ENCODE data around the gene GPS1.

GPS1 gene

DNA sequence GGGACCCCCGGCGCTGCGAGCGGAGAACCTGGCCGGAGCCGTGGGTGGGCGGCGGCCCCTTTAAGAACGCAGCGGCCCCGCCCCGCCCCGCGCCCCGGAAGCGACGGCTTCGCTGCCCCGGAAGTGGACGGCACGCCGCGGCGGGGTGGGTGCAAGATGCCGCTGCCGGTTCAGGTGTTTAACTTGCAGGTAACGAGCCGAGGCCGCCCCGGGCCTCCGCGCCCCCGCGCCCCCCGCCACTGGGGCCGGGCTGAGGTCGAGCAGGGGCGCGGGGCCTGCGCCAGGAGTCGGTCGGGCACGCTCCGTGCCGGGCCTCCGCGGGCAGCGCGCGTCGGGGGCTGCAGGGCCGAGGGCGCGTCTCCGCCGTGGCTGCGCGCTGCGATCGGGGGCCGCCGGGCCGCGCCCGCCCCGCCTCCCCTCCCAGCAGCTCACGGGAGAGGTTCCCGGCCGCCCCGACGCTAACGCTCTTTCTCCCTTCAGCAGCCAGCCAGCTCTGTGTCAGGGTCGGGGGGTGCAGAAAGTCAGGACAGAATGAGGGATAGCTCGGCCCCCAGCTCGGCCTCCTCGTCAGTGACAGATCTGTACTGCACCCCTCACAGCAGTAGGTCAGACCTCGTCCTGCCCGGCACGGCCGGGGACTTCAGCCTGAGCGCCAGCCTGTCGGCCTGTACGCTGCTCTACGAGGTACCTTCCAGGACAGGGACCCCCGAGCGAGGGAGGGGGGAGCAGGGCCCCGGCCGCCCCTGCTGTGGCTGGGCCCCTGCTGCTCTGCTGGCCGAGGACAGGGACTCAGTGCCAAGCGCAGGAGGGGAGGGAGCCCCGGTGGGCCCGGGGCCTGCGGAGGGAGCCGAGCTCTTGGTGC, at the start of gene GPS1, which contains the start of gene RFNG:
TSS of gene GPS1 (plus strand) at position 123 of the 862 bp plus-strand sequence. CDS start at position 157, 34 bp downstream.
TSS of gene RFNG (minus strand) at position 36 of the 862 bp plus-strand sequence. CDS start 45 bp downstream, outside the sequence.
- peak; percentile 54 for DNase-seq

DNA sequence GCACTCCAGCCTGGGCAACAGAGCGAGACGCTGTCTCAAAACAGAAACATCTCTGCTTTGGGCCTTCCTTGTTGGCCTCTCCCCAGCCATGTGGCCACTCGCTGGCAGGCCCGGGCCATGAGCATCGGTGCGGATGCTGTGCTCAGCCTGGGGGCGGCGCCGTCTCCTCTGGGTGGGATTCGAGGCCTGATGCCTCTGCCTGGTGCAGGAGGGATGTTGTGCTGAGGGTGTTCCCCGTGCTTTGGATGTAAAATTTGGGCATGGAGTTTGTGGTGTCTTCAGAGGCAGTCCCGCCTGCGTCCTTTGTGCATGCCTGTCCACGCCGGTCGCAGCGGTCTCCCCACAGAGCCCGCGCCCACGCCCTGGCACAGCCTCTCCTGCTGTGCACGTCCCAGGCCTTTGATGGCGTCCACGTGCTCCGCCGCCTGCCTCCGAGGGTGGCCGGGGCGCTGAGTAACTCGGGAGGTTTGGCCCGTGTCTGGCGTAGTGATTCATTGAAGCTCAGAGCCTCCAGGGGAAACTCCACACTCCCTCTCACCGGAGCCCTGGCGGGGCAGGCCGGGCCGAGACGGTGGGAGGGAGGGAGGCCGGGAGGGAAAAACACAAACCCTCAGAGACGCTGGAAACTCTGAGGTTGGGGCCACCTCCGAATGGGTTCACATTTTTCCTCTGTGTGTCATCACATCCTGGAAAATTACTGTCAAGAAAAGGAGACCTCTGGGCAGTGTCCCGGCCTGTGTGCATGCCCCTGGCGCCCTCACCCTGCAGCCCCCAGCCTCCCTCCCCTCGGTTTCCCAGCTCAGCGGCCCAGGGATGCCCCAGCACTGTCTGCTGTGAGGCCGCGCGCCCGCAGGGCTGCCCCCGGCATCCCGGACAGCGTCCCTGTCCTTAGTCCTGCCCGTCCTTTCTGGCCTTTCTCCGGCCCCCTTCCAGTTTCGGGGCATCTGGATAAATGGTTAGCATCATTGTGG, 48.0 kb upstream of the GPS1 start:
- no peak for DNase-seq

DNA sequence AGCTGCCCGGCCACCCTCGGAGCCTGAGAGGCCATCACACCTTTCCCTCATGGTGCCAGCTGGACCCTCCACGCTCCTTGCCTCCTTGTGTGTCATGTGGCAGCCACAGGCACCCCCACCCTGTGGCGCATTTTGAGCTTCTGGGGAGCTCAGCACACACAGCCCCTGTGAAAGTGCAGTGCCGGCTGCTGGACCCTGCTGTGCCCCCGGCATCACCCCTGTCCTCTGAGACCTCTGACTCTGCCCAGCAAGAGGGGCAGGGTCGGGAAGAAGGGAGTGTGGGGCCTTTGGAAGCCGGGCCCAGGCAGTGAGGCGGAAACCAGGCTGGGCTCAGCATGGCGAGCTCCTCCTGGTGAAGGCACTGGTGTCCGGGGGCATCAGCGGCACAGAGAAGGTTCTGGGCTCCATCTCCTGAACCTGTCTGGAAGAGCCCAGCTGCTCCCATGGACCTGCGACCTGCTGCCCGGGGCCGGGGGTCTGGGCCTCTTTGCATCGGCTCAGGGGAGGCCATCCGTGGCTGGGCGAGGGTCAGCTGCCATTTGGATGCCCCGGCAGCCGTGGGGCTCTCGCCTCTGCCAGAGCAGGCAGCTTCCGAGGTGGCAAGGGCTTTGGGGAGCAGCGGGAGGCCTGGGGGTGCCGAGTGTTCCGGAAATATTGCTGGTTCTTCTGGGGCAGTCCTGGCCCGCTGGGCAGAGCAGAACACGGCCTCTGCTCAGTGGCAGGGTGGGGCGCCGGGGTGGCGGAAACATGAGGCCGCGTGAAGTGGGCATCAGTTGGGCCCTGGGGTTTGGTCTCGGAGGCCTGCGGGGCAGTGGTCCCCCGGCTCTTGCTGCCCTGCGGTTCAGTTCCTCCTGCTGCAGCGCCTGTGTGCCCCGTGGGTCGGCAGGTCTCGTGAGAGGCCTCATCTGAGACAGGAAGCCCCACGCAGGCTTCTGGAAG, 46.9 kb upstream of the GPS1 start:
- no peak for DNase-seq

DNA sequence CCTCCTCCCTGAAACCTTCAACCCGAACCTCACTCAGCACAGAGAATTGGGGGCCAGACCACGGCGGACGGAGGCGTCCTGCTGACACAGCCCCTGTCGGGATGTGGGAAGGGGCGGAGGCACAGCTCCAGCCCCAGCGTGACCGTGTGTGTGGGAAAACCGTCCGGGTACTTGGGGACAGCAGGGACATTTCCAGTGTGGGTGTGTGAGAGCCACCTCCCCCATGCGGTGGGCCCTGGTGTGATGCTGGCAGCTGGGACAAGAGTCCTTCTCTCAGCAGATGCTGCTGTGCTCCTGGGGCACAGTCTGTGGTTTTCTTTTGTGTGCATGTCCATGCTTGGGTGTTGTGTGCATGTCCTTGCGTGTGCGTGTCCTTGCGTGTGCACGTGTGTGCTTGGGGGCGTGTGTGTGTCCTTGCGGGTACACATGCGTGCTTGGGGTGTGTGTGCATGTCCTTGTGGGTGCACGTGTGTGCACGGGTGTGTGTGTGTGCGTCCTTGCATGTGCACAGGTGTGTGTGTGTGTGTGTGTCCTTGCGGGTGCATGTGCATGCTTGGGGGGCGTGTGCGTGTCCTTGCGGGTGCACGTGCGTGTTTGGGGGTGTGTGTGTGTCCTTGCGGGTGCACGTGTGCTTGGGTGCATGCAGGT, 45.9 kb upstream of the GPS1 start:
- no peak for DNase-seq

DNA sequence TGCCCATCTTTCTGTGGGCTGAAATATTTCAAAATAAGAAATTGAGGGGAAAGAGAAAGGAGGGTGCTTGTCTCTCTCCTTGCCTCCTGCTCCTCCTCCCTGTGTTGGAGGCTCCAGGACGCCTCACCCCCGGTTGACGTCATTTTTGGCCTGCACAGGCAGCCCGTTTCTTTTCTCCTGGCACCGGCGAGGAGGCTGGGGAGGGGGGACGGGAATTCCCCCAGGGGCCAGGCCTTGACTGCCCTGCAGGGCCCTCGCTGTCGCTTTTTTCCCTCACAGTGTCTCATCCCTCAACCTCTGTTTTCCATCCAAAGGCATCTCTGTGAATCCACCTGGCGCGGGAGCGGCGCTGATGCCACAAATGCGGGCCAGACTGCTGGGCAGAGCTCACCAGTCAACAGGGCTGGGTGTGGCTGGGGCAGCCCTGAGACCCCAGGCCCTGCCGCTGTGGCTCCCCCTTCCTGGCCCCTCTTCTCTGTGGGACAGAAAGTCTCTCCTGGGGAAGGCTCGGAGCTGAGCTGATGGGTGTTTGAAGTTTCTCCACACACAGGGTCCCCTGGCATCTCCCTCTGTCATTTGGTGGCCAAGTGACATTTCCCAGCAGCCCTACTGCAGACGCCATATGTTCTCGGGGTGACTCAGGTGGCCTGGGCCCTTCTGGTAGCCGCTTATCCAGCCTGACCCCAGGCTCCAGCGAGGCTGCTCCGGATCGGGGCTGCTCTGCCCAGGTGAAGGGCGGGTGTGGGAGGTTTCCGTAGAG, 45.0 kb upstream of the GPS1 start:
- DNase-seq: no peak

DNA sequence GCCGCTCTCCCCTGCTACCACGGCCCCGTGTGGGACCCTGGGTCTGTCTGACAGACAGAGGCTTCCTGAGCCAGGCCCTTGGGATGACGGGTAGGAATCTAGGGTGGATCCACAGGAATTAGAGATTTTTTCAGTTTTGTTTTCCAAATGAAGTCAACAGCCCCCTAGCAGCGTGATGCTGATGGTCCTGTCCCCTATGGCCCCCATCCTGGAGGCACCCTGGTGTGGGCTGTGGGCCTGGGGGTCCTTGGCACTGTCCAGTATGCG, 44.5 kb upstream of the GPS1 start:
- DNase-seq: no peak

DNA sequence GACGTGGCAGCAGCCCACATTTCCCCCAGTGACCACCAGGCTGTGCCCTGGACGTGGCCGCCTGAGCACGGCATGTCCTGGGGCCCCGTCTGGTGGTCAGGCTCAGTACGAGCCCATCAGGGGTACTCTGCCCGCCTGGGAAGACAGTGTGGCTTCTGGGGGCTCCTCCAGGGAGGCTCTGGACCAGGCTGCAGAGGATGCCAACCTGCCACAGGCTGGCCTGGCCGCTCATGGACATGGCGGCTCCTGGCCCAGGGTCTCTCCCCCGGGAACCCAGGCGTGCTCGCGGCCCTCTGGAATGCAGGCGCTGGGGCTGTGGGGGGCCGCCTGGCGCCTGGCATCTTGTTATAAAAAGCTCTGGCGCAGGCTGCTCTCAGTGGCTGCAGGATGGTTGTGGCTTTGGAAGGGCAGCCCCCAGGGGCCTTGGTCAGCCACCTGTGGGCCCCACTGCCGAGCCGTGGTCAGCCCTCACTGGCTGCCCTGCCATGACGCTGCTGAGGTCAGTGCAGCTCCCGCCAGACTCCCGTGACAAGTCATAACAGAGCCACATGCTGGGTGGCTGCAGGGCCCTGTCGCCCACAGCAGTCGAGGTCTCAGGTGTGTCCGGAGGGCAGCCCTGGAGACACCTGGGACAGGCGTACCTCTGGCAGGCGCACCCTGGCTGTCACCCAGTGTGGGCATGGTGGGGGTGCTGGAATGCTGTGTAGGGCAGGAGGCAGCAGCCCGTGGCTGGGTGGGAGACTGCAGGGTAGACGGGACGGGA, 44.0 kb upstream of the GPS1 start:
- DNase-seq: no peak

DNA sequence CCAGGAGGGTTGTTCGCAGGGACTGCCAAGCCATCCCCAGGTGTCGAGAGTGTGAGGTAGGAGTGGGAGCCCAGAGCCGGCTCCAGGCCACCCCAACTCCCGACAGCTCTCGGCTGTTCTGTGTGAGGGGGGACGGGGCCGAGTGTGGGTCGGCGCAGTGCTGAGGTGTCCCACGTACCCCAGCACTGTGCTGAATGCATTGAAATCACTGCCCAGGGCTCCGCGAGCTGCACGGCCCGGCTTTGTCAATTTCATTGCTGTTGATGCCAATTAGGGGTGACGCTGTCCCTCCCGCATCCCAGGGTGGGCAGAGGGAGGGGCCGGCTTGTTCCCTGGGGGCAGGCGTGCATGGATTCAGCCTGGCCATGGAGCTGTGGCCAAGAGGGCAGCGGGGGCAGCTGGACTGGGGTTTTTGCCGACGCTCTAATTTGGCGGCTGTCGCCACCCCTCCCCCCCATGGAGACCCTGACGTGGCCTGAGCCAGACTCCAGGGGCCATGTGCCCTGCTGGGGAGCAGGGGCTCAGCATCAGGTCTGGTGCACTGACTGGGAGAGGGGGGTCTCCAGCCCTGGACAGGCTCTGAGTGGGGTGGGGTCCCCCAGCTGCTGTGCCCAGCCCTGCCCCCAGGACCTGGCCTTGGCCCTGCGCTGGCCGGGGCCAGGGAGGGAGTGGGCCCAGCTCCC, 43.3 kb upstream of the GPS1 start:
- no peak for DNase-seq

DNA sequence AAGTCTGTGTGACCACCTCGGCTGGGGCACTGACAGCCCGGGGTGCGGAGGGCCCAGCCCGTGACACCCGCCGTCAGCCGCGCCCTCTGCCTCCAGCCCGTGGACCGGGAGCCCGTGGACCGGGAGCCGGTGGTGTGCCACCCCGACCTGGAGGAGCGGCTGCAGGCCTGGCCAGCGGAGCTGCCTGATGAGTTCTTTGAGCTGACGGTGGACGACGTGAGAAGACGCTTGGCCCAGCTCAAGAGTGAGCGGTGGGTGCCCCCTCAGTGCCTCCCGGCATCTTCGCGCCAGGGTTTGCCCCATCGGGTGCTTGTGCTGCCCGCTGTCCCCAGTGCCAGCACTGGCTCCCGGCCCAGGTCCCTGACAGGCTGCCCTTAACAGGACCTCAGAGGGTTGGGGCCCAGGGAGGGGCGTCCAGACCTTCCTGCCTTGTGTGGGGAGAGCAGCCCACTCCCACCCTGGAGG, 42.7 kb upstream of the GPS1 start:
- DNase-seq: no peak

DNA sequence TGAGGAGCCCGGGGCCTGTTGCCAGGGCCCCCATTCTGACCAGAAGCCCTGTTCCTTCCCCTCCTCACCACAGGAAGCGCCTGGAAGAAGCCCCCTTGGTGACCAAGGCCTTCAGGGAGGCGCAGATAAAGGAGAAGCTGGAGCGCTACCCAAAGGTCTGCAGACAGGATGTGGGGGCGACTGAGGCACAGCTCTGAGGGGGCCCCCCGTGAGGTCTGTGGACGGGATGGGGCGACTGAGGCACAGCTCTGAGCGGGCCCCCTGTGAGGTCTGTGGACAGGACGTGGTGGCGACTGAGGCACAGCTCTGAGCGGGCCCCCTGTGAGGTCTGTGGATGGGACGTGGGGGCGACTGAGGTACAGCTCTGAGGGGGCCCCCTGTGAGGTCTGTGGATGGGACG, 42.3 kb upstream of the GPS1 start:
- DNase-seq: no peak

DNA sequence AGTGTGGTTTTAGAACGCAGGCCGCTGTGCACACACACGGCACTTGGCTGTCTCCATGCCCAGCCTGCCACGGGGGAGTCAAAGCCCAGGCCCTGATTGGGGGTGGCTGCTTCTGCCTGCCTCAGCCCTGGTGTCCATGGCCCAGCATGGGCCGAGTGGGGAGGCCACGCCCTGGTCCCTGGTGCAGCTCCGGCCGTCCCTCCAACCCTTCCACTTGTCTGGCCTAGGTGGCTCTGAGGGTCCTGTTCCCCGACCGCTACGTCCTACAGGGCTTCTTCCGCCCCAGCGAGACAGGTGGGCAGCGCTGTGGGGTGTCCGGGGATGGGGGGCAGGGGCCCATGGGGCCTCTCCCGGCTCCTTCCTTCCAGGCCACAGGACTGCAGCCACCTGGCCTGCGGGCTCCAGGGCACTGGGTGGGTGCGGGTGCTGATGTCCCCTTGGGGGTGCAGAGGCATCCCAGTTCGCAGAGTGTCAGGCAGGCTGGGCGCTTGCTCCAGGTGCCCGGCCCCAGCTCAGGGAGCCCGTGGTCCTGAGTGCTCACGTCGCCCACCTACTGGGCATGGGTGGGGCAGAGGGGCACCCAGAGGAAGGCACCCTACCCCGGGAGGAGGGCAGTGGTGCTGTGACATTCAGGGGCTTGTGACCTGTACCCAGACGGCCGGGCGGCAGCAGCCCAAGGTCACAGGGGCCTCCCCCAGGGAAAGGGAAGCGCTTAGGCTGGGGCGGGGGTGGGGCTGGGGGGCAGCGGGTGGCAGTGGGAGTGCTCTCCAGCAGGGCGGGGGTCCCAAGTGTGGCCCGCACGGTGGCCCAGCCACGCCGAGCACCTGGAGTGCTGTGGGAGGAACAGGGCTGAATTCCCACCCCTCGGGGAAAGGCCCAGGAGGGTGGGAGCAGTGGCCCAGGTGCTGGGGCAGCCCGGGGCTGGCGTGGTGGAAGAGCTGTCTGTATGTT, 40.8 kb upstream of the GPS1 start:
- no peak for DNase-seq

DNA sequence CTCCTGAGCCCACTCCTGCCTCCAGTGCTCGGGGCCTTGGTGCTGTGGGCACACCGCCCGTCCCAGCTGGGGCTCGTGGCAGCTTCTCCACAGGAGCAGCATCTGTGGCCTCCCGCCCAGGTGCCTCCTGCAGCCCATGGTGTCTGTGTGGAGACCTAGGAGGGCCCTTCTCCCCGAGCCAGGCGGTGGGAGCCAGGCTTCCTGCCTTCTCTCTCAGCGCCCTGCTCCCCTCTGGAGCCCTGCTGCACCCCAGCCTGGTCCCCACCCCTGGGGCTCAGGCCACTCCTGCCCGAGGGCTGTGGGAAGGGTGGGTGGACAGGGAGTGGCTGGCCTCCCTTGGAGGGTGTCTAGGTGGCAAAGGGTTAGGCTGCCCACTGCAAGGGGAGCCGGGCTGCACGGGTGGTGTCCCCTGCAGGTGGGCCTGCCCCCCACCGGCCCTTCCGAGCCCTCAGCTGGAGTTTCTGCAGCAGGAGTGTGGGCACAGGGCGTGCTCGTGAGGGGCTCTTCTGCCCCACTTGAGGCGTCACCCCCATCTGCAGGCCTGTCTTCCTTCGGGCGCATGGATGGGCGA, 40.0 kb upstream of the GPS1 start:
- DNase-seq: no peak

DNA sequence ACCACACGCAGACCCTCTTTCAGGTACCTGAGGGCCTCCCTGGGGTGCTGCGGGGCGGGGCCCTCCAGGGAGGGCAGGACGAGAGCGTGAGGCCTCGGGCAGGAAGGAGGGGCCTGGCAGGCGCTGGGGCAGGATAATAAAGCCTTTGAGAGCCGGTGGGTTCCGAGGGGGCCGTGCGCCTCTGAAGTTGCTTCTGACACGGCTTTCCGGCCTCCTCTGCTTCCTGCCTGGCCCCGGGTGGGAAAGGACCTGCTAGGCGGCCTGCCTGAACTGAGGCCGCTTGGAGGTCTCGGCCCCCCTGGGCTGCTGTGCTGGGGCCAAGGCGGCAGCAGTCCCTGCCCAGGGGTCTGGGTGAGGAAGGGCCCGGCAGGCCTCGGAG, 39.4 kb upstream of the GPS1 start:
- DNase-seq: no peak

DNA sequence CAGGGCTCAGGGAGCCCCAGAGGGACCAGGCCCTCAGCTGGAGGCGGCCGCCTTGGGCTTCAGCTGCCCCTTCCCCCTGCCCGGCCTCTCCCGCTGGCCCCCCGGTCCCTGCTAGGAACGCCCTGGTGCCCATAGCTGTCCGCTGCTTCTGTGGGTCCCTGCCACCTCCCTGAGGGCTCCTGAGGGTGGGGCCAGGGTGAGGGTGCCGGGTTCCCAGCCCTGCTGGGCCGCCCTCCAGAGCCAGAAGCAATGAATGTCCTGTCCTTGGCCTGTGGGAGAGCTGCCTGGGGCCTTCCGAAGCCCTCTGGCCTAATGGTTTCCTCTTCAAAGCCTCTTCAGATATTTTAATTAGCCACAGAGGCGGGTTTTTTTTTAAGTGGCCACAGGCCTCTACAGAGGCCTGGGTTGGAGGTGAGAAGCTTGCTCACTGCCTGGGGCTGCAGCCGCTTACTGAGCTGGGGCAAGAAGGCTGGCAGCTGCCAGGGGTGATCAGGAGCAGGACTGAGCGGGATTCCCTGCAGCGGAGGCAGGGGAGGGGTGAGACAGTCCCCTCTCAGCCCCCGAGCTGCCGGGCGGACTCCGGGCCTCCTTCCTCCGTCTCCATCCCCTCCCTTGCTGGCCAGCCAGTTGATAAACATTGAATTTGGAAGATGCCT, 38.9 kb upstream of the GPS1 start:
- no peak for DNase-seq

DNA sequence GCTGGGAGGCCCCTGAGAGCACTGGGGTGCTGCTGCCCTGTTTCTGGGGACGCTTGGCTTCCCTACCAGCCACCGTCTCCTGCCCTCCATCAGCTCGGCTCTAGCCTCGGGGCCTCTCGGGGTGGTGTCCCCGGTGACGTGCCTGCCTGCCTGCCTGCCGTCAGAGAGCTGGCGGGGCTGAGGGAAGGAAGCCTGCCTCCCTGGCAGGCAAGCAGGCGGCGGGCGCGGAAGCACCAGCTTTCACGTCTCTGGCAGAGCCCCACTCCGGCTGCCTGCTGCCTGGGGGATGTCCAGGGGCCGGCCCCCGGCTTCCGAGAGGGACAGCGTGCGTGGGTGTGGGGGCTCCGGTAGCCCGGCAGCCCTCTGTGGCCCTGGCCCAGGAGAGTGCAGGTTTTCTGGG, 38.4 kb upstream of the GPS1 start:
- DNase-seq: no peak

DNA sequence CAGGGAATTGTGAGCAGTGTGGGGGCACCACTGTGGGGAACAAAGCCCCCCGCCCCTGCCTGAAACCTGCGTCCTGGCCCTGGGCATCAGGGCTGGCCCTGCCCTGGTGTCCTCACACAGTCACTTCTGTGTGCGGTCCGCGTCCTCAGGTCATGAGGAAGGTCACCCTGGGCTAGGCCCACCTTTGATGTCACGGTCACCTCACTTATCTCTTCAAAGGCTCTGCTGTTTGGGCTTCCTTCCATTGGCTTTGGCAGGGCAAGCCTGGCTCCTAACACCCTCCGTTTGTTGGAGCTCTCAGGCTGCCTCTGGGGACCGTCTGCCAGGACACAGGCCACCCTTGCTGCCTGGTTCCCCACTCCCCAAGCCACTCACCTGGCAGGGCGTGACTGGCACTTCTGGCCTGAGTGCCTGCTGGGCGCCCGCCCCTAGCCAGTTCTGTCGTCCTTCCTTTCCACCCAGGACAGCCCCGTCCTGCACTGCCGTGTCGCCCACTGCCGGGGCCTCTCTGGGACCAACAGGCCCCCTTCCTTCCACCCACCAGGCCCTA, 37.9 kb upstream of the GPS1 start:
- DNase-seq: no peak

DNA sequence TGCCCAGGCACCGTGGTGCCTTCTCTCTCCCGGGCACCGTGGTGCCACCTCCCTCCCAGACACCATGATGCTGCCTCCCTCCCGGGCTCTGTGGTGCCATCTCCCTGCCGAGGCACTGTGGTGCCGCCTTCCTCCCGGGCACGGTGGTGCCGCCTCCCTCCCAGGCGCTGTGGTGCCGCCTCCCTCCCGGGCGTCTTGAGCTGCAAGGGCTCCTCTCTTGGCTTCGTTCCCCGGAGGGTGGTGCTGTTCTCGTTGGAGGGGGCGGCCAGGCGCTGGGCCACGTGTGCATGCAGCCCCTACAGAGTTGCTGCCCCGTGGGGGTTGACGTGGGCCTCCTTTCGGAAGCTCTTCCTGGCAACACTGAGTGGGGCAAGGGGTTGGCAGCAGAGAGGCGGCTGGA, 37.3 kb upstream of the GPS1 start:
- peak; percentile 43 for DNase-seq

DNA sequence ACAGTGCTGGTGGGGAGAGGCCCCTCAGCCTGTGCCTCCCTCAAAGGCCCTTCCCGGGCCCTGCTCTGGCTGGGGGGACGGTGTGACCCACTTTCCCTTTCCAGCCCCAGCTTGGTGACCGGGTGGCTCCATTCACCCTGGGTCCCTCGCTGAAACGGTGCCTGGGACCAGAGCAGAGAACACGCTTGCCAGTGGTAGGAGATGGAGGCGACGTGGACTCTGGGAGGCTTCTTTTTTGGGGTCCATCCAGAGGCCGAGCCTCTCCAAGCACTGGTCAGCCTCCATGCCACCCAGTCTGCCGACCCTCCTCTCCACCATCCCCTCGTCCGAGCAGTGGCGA, 36.8 kb upstream of the GPS1 start:
- no peak for DNase-seq
